GM15510 (cell line): Measurements from ENCODE around the gene SPG11.

Experiments
- POLR2A ChIP-seq: IDR thresholded peaks from 3 replicates; pipeline ENCODE4 v1.6.1; 2011; ENCODE audit warnings: borderline replicate concordance; ENCODE audit not compliant: insufficient read length; ENCODE audit errors: extremely low read depth

SPG11 gene

DNA sequence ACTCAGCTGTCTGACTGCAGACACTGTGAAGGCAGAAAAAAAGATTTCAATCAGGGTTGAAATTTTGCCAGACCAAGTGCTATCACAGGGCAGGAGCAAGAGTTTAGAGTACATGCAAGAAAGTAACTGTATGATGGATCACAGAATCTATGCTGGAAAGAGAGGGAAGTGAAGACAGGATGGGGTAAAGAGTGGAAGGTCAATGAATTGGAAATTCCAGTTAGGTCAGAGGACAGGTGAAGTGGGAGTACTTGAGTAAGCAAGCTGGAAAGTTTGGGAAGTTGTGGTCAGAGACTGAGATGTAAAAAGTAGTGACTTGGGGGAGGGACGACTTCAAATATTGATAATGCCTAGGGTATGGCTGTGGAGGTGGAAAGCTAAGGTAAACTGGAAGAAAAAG, 7.2 kb downstream of the SPG11 start:
- no peak for TF ChIP-seq POLR2A

DNA sequence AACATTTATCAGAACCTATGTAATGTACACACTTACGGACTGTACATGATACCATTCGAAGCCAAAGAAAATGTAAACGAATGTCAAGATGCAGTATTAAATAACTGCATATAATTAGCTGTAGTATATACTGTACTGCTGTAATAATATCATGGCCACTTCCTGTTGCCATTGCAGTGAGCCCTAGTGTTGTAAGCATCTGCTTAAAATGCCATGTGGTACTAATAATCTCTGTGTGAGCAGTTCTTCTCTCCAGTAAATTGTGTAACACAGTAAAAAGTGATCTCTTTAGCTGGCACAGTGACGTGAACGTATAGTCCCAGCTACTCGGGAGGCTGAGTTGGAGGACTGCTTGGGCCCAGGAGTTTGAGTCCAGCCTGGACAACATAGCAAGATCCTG, 8.6 kb downstream of the SPG11 start:
- no peak for TF ChIP-seq POLR2A

DNA sequence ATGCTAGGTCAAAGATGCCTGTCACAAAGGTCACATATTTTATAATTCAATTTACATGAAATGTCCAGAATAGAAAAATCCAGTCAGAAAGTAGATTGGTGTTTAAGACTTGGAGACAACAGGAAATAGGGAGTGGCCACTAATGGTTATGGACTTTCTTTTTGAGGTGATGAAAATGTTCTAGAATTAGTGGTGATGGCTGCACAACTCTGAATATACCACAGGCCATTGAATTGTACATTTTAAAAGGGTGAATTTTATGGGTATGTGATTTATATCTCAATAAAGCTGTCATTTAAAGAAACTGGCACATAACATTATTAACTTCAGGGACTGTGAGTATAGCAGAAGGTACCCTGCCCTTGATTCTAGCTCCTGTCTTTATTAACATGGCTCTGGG, 15.8 kb downstream of the SPG11 start:
- no peak for TF ChIP-seq POLR2A

DNA sequence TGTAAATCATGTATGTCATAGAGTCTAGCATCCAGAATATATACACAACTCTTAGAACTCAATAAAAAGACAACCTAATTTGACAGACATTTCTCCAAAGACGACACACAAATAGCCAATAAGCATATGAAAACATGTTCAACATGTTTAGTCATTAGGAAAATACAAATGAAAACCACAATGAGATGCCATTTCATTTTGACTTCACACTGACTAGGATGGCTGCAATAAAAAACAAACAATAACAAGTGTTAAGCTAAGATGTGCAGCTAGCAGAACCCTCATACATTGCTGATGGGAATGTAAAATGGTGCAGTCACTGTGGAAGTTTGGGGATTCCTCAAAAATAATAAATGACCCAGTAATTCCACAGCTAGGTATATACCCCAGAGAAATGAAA, 16.4 kb downstream of the SPG11 start:
- no peak for TF ChIP-seq POLR2A

DNA sequence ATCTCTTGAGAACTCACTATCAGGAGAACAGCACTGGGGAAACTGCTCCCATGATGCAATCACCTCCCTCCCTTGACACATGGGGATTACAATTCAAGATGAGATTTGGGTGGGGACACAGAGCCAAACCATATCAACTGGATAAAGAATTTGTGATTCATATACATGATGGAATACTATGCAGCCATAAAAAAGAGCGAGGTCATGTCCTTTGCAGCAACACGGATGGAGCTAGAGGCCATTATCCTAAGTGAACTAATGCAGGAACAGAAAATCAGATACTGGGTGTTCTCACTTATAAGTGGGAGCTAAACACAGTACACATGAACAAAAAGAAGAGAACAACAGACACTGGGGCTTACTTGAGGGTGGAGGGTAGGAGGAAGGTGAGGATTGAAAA, 17.0 kb downstream of the SPG11 start:
- no peak for TF ChIP-seq POLR2A

DNA sequence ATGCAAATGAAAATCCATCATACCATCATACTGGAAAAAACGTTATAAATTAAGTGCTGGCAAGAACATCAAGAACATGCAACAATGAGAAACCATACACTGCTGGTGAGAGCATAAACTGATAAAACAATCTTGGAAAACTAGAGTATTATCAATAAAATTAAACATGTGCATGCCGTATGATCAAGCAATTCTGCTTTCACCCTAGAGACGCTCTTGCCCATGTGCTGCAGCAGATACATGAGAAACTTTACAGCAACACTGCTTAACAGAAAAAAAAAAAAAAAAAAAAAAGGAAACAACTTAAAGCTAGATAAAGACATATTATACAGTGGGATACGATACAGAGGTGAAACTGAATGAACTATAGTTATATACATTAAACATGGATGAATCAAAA, 21.8 kb downstream of the SPG11 start:
- no peak for TF ChIP-seq POLR2A

DNA sequence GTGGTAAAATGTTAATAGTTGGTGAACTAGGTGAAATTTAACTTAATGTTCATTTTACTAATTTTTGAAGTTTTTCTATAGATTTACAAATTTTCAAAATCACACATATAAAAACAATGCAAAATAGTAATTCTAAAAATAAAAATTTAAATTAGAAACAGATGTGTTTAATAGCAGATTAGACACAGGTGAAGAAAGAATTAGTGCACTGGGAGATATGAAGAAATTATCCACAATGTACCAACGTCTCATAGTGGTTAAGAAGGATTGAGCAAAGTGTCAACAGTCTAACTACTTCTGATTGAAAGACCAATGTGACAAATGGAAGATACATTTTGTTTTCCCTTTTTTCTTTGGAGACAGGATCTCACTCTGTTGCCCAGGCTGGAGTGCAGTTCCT, 26.5 kb downstream of the SPG11 start:
- TF ChIP-seq POLR2A, result no peak

DNA sequence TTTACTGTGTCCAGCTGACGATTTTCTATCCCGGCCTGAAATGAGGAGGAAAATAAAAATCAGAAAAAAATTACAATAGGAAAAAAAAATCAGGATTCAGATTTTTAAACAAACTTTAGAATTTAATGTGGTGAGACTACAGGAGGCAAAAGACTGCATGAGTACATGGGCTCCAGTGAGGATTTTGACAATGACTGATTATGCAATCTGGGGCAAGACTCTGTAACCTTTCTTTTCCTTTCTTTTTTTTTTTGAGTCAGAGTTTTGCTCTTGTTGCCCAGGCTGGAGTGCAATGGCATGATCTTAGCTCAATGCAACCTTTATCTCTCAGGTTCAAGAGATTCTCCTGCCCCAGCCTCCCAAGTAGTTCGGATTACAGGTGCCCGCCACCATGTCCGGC, 29.9 kb downstream of the SPG11 start:
- no peak for TF ChIP-seq POLR2A

DNA sequence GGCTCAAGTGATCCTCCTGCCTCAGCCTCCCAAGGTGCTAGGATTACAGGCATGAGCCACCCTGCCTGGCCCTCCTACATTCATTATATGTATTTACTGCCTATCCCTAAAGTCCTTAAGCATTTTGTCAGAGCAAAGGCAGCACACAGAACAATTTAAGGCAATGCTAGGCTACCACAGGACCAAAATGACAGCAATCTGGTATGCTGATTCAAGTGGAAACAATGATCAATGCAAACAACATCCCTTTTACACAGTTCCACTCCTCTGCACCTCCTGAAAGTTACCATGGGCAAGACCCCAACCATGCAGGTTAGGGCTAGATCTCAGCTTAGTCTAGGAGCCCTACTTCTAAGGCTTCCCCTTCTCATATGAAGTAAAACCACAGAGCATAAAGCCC, 40.3 kb downstream of the SPG11 start:
- no peak for TF ChIP-seq POLR2A

DNA sequence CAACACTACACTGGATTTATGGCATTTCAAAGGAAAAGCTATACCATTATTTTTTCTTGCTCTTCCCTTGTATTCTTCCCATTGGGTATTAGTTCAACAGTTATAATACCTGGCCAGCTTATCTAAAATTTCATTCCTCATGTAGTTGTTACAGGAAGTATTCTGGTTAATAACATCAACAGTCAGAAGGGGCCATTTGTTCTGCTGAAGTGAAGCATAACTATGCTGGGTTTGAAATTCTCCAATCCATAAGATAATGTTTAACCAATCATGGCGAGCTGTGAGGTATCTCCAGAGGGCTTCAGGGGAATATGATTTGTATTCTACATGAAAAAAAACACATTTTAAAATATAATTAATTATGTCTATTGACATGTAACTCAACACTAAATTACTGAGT, 43.4 kb downstream of the SPG11 start:
- no peak for TF ChIP-seq POLR2A

DNA sequence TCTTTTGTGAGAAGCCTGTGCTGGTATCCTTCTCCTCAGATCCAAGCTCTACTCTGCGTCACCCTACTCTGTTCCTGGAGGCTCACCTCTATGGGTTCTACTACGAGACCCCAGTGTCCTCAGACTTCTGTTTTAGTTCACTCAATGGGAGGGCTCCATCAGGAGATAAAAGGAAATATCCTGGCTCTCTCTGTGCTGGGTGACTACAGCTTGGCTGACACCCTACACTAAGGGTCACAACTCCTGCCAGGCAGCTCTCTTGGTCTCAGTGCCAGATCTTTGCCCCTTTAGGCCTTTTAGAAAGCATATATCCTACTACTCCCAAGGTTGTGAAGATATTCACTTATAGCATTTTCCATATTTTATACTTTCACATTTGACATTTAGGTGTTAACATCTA, 46.5 kb downstream of the SPG11 start:
- TF ChIP-seq POLR2A, result no peak

DNA sequence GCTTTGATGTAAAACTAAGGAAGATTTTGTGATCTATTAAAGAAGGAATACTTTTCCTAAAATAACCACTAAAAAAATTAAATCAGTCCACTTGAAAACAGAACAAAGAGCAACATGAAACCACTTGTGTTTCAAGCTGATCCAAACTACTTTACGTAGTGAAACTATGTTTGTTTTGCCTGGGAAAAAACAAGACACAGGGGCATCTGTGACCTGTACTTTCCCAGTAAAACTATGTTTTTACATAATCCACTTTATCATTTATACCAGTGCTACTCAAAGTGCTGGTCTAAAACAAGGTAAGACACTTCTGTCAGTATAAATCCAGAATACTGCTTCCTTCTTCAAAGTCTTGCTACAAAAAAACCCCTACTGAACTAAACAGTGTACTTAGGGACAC, 56.7 kb downstream of the SPG11 start:
- TF ChIP-seq POLR2A, result no peak

DNA sequence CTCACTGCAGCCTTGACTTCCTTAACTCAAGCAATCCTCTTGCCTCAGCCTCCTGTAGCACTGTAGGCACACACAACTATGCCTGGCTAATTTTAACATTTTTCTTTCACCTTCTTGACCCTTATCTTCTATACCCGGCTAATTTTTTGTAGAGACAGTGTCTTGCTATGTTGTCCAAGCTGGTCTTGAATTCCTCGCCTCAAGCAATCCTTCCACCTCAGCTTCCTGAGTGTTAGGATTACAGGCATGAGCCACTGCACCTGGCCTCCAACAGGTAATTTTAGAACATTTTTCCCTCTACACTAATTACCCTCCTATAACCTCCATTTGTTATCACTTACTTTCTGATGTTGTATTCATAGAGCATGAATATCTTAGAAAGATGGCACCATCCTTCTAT, 60.3 kb downstream of the SPG11 start:
- no peak for TF ChIP-seq POLR2A

DNA sequence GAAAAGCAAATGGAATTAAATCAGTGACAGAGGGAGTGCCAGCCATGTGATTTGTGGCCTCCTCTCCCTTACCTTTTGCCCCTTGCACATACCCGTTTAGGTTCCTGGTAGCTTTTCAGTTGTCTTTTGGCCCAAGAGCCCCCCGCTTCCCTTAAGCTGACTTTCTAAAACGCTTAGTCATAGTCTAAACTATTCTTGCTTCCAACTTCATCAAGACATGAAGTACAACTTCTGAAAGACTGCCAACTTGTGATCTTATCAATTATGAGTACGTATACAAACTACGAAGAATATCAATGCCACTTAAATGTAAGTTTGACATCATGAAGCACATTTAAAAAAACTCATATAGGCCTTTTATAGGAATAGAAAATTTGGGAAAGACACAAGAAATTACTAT, 64.6 kb downstream of the SPG11 start:
- TF ChIP-seq POLR2A, result no peak

DNA sequence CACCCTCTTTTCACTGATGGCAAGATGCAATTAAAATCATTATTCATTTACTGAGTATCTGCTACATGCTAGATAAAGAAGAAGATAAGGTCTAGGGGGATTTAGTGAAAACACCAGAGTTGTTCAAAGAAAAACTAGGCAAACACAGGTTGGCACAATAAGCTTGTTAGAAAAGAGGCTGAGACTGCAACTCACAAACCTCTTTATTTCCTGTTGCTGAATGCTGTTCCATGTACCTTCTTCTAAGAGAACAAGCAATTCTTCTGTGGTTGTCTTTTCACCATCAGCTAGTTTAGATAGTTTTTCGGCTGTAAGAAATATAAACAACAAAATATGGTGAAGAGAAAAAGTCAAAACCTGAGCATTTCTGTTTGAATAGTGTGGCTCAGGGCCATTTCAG, 65.4 kb downstream of the SPG11 start:
- no peak for TF ChIP-seq POLR2A

DNA sequence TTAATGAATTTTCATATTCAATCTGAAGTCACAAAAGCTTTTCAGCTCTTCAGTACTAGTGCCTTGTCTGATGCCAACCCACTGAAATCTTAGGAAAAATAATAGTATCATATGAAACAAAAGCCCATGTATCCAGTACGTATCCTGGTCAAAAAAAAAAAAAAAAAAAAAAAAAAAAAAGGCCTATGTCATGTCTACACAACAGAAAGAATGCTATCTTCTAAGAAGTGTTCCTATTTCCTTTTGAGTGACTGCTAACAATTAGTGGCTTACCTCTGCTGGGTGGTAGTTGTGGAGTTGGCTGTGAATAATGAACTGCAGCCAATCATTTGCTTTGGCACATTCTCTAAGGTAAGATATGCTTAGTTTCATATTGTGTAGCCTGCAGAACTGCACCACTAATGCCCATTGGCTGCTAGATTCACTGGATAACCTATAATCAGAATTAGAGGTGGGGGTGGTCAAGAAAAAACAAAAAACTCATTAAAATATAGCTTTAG, 66.9 kb downstream of the SPG11 start:
- TF ChIP-seq POLR2A, result no peak
